GM21367 (cell line): ENCODE measurements around the gene AFTPH.

Experiments
- ATAC-seq: cut with Tn5 transposase; IDR thresholded peaks from one replicate; pipeline ENCODE4 v1.9.1; 2021; ENCODE audit not compliant: unreplicated experiment

AFTPH gene, protein sequence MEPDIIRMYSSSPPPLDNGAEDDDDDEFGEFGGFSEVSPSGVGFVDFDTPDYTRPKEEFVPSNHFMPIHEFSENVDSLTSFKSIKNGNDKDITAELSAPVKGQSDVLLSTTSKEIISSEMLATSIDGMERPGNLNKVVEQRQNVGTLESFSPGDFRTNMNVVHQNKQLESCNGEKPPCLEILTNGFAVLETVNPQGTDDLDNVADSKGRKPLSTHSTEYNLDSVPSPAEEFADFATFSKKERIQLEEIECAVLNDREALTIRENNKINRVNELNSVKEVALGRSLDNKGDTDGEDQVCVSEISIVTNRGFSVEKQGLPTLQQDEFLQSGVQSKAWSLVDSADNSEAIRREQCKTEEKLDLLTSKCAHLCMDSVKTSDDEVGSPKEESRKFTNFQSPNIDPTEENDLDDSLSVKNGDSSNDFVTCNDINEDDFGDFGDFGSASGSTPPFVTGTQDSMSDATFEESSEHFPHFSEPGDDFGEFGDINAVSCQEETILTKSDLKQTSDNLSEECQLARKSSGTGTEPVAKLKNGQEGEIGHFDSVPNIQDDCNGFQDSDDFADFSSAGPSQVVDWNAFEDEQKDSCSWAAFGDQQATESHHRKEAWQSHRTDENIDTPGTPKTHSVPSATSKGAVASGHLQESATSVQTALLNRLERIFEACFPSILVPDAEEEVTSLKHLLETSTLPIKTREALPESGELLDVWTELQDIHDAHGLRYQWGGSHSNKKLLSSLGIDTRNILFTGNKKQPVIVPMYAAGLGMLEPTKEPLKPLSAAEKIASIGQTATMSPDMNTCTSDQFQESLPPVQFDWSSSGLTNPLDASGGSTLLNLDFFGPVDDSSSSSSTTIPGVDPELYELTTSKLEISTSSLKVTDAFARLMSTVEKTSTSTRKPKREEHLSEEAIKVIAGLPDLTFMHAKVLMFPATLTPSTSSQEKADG

DNA sequence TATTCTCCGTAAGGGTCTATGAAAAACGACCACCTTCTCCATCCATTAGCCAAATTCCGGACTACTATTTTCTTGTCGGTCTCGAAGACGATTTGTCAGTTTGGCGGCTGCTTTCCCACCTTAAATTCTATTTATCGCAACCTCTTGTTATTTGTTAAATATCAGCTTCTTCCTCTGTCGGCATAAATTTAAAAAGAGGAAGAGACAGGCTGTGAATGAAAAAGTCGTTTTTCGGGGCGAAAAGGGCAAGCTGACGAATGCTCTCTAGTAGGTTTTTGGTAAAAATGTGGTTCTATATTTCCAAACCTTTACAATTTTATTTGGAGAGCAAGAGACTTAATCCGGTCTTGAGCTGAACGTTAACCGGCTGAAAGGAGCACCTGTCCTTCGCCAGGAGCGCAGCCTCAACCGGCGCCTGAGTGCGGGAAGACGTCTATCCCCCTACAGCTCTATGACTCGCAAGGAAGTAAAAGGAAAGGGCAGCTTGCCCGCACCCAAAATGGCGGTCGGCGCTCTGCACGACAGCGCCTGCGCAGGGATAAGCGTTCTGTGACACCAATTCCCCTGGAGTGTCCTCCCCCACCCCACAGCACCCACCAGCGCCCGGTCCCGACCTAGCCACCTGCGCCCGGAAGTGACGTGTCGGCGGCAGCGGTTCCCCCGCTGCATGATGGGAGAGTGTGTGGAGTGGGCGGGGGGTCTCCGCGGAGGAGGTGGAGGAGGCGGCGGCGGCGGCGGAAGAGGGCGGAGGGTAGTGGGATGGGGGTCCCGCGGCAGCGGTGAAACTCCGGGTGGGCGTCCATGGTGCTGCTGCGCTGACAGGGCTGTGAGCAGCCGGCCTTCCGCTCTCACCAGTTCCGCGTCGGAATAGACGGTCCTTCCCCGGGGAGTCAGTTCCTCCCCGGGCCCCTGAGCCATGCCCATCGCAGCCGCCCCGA lies at the start of gene AFTPH:
AFTPH (plus strand) TSS at position 663 of the 938 bp plus-strand sequence. CDS start 27,147 bp downstream, outside the sequence.
- peak; percentile 69 for ATAC-seq

DNA sequence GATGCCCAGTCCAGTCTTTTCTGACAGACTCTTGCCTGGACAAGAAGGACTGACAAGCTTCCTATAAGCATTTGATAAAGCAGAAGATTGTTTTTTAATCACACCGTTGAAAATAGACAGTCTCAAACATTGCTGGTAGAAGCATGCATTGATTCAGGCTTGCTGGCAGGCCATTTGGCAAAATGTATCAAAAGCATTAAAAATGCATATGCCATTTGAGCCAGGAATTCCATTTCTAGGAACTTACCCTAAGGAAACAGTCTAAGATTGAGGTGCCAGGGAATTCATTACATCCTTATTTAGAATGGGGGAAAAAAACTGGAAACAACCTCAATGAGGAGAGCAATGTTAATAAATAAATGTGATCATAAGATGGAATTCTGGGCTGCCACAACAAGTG lies 49.5 kb upstream of the AFTPH start:
- ATAC-seq = no peak

DNA sequence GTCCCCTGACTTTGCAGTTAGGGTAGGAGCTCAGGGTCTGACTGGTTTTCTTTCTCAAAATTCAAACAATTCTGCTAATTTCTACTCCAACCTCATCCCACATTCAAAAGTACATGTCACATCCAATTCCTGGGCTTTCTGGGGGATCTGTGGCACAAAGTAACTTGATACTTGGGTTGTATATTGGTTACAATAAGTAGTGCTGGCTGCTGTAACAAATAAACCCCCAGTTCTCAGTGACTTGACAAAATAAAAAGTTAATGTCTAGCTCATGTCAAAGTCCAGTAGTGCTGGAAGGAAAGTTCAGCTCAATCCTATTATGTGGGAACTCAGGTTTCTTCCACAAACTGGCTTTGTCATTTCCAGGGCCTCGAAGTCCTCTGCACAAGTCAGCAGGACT lies 47.1 kb upstream of the AFTPH start:
- no peak for ATAC-seq

DNA sequence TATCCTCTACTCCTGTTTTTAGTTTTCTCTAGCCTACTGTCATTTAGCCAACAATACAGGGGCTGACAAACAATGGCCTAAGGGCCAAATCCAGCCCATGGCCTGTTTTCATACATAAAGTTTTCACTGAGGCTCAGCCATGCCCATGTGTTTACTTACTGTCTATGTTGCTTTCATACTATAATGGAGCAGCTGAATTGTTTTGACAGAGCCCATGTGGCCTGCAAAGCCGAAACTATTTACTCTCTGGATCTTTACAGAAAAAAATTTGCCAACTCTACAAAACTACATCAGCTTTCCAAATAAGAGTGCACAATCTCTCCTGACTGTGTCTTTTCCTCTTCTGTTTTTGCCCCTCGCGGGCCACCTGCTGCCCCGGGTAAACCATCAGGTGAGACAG lies 46.1 kb upstream of the AFTPH start:
- ATAC-seq = no peak

DNA sequence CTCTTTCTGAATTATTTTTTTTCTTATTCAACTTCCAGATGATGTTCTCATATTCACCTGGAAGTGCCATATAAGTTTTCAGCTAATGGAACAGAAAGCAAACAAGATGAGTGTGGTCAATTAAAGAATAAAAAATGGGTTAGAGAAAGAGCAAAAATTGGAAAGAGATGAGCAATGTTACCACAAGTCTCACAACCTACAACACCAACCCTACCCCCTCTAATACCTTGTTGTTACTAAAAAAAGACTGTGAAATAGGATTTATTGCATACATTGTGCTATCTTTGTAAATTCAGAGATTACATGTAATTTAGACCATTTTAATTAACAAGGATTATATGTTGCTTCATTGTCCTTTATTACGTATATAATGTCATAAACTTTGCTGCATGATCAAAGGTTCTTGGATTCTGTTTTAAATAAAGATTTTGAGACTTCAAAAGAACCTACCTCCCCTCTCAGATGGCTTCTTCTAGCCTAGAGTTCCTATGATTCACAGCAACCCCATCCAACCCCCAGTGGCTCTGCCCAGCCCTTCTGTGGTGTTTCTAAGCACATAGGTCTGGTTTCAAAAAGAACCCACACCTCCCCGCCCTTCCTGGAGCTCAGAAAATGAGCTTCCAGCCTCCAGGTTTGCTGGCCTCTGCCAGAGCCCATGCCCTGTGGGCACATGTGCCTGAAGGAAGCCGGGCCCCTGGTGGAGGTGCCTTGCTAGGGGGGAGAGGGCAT lies 45.5 kb upstream of the AFTPH start:
- ATAC-seq = no peak

DNA sequence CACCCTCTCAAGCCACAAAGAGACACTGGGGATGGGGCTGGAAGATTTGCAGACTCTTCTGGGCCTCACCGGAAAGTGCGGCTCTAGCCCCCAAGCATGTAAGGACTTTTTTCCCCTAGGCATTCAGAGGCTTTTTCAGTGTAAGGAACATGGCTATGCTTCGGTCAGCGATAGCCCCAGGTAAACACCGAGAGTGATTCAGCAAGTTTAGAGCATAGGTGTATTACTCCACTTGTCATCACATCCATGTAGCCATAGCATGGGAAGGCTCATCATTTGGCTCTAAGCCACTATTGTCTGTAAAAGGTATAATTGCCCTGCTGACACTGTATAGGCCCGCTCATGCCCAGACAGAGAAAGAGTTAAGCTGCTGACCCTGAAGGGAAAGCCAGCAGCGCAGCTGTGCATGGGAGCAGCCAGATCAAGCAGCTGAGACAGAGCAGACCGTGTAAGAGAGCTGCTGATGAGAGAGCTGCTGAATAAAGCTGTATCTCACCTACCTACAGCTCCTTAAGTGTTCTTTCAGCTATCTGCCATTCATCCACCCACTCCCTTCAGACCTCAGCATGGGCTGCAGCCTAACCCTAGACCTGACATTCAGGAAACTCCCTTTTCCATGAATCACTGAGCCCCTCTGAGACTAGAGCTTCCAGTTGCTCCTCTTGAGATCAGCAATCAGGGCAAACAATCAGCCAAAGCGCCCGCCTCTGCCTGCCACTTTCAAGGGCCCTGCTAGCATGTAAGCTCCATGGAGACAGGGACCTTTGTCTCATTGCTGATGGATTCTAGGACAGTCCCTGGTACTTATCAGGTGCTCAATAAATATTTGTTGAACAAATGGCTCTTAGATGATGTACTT lies 44.6 kb upstream of the AFTPH start:
- ATAC-seq = no peak

DNA sequence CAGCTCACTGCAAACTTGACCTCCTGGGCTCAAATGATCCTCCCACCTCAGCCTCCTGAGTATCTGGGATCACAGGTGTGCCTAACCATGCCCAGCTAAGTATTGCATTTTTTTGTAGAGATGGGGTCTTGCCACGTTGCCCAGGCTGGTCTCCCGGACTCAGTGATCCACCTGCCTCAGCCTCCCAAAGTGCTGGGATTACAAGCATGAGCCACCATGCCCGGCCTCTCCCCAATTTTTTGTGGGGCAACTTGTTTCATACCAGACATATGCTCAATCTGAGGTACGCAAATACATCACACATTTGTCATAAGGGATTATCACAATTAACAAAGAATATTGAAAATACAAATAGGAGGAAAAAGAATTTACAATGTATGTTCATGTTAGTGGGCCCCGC lies 42.5 kb upstream of the AFTPH start:
- ATAC-seq = no peak

DNA sequence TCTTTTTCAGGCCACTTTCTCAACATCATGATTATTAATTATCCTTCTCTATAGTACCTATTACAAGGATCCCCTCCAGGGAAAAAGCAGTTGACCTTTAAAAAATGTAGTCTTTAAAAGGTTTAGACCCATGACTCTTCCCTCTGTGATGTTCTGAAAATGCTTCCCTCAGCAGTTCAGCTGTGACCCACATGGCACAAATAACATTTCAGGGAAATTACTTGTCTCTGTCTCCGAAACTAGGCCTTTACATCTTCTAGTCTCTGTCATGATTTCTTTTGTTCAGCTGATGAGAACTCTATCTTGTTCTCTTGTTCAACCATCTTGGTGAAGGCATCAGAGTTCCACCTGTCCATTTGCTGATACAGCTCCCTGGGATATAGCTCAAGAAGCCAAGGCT lies 41.9 kb upstream of the AFTPH start:
- ATAC-seq = no peak

DNA sequence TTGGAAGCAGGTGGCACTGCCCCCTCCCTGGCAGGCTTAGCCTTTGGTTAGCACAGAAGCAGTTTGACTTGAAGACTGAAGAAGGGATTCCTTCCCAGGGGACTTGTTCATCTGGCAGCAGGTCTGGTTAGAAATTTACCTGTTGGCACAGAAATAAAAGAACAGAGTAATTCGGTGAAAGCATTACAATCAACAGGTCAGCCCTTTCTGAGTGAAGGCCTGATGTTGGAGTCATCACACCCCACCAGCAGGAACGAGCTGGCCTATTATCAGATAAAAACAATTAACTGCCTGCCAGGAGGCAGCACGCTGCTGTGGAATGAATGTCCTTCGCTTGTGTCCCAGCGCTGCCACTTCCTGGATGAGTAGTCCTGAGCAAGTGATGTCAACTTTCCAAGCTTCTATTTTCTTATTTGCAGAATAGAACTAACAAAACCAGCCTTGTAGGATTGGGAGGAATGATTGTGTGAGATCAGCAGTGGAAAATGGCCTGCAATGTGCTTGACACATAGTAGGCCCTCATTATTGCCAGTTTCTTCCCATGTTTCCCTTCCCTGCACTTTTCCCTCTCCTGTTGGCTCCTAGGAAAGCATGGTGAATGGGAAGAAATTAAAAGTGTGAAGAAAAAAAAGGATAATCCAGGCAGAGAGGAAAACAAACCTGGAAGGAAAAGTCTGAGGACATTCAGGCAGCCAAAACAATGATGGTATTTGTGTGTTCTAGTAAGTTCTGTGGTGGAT lies 41.2 kb upstream of the AFTPH start:
- no peak for ATAC-seq

DNA sequence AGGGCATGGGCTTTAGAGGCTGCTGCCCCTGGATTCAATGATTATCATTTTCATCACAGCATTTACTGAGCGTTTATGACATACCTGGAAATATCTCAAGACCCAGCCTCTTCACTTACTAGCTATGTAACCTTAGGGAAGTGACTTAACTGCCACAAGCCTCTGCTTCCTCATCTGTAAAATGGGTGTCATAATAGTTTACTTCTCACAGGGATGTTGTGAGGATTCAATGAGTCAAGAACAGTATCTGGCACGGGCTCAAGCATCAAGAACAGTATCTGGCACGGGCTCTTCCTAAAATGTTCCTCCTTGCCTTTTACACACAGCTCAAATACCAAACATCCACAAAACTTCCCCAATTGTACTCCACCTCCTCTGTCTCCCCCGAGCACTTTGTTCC lies 38.8 kb upstream of the AFTPH start:
- ATAC-seq = no peak

DNA sequence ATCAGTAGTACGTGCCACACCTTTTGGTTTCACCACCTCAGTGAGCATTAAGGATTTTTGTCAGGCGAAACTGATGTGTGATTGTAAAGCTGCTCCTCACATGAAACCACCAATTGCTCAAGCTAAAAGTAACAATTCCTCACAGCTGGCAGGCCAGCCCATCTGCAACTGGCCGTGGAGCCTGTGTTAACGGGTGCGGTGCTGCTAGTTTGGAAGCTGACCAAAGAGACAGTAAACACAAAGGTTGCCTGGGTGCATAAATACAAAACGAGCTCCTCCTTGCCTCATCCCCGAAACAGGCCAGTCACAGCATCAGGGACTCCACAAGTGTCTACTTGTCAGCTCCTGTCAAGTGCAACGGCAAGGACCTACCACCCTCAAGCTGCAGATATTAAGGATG lies 38.2 kb upstream of the AFTPH start:
- no peak for ATAC-seq

DNA sequence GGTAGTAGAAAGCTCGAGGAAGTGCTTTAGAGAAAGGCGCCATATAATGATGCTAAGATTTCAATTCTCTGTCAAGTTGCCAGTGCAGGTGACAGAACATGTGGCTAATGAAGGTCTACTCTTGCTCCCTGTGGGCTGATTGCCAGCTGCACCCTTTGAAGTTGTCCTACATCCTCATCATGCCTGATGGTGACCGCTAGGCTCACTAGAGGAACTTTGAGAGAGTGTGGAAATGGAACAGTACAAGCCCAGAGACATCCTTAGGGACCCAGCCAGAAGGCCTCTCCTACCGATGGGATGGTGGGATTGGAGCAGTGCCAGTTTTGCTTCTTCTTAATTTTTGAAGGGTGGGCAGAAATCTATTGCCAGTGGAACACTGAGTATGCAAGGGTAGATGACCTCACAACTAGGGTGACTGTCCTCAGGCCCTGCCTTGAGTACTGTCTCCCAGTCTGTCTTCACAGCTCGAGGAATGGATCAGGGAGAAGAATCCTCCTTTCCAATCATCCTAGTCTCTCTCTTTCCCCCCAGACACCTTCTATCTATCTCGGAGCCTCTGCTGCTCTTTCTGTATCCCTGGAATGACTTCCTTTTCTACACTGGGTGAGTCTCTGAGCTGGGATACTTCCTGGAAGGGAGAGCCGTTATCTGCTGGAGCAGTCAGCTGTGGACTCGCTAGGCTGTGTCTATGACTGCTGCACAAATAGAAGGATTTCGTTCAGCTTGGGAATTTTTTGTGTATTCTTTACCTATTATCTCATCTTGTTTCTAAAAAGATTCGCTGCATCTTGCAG lies 36.7 kb upstream of the AFTPH start:
- ATAC-seq = no peak

DNA sequence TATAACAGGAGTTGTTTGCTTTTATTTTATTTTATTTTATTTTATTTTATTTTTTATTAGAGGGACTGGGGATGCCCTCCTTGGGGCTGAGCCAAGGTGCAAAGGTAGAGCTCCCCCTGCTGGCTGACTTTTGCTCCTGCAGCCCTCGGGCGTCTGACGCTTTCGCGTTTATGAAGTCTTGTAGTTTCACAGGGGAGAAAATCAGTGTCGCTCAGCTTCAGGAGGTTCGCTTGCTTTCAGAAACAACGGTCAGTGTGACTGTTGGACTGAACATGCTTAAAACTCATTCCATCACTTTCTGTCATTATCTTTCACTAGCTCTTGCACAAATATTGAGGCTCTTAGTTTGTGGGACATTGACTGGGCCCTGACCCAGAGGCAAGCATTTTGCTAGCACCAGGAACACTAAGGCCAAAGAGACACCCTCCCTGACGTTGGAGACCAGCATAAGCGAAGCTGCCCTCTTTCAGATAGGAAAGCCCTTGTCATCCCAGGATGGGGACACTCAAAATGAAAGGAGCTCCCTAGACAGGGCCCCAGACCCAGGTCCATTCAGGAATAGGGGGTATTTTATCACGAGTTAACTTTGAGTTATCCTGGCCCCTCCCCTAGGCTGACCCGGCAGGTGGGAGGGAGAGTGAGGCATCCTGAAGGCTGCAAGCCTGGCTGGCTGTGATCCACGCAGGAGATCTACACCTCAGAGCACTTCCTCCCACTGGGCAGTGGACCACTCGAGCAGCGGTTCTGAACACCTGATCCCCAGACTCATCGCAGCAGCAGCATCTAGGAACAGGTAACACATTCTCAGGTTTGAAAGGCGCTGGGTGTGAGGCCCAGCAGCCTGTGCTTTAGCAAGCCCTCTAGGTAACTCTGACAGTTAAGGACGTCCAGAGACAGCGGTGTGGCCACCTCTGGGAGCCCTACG lies 35.8 kb upstream of the AFTPH start:
- ATAC-seq = no peak

DNA sequence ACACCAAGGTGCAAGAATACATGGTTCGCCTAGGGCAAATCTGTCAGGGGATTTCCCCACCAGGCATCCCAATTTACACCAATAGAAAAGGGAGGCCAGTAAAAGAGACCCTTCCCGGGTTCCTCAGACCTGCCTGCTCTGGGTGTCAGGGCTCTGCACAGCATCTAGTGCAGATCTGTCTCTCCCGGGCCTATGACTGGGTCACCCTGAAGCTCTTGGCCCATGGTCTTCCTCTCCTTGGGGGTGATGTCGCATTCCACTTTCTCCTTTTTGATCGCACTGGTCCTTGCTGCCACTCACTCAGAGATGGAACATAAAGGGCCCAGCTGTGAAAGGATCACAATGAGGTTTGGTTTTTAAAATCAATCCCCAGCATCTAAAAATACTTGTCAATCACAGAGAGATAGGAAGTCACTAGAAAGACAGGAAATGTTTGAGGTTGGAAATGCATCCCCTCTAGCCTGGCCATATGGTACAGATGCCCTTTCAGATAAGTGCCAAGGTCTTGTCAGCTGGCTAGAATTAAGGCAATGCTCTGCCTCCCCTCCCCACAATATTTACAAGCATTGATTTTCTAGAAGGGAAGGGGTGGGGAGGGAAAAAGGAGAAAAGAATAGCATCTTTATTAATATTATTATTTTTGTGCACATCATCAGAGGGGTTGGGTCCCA lies 34.9 kb upstream of the AFTPH start:
- ATAC-seq = no peak

DNA sequence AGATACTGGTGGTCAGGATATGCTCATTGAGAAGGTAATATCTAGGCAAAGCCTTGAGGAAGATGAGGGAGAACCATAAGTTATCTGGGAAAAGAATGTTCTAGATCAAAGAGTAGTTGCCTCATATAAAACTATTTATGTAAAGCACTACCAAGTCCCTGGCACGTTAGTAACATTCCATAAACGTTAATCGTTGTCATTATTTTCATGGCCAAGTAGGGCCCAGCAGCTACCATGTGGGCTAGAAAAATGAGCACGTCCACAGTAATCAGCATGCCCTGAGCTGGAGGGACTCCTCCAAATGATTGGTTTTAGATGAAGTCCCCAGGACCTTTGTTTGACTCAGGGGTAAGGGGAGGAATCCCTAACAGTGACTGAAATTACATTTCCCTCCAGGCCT lies 32.7 kb upstream of the AFTPH start:
- no peak for ATAC-seq

DNA sequence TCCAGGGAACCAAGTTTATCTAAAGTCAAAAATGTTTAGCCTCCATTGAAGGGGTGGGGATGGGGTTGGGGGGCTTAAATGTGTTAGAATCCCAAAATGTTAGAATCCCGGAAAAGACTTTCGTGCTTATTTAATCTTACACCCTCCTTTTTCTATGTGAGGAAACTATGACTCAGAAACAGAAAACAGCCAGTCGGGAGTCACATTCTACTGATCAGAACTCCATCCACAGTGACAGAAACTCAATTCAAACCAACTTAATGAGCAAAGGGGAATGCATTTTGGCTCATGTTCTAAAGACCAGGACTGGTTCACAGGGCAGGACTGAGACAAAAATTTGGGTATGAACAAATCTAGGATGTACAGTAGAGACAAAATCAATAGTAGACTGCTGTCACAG lies 31.9 kb upstream of the AFTPH start:
- no peak for ATAC-seq
